Measurements from ENCODE around the gene CD58.
"Not testable (repeated sequence)": the region's sequence is repeated elsewhere in the genome, so short reads cannot be mapped to it uniquely, and the experiment has no call there.

CD58 gene, protein sequence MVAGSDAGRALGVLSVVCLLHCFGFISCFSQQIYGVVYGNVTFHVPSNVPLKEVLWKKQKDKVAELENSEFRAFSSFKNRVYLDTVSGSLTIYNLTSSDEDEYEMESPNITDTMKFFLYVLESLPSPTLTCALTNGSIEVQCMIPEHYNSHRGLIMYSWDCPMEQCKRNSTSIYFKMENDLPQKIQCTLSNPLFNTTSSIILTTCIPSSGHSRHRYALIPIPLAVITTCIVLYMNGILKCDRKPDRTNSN

DNA sequence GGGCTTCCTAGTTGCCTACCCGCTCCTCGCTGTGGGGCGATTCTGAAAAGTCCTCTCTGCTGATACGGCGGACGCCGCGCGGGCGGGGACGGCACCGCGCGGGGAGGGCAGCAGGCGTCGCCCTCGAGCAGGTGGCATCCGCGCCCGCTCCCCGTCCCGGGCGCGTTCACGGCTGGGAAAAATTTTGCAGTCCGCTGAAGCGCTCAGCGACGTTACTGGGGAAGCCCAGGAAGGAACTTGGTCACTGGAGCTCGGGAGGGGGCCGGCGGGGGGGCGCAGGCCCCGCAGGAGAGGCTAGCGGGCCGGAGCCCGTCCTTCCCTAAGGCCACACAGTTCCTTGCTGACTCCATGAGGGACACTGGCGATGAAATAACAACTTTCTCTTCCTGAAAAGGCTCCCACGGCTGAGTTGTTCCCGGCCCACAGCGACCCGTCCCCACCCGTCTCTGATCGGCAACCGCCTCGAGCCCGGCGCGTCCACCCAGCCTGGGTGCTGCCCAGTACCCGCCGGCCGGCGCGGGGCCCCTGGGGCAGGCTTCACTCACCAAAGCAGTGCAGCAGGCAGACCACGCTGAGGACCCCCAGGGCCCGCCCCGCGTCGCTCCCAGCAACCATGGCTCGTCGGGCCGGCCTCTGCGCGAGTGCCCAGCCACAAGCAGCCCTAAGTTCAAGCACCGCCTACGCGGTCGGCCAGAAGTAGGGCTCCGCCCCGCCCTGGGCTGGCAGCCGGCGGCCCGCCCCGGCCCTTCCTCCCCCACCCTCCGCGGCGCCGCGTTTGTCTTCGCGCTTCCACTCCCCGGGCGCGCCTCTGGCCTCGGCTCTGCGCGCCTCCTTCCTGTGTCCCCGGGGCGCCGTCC, at the start of gene CD58:
Gene CD58, minus strand, starts transcription at position 669 of the 857 bp plus-strand sequence. Its CDS starts 54 bp downstream, at position 615.
- peak; percentile 46 for DNase-seq

DNA sequence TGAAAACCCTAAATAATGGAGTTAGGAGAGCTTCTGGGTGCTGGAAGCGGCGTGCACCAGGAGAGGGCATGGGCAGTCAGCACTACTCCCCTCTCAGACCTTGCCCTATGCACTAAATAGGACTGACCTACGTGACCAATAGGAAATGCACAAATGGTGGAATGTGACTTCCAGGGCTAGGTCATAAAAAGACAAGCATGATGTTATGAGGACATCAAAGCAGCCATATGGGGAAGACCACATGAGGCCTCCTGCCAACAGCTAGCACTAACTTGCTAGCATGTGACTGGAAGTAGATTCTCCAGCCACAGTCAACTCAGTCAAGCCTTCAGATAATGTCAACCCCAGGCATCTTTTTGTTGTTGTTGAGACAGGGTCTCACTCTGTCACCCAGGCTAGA, 49.6 kb upstream of the CD58 start:
- DNase-seq: not testable (repeated sequence)

DNA sequence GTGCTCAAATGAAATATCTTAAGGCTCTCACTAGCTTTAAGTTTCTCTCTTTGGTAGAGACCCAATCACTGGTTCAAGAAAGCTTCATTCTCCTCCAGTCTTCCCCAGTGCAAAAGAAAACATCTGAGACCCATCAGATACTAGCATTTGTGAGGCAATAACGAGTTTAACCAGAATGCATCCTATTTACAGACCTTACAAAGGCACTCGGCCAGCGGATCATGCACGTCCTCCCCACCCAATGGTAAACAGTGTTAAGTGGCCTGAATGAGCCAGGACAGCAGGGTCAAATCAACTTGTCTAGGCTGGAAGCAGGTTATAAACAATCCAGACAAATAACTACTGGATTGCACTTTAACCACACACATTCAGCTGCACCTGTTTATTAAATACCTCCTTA, 48.3 kb upstream of the CD58 start:
- peak; percentile 64 for DNase-seq

DNA sequence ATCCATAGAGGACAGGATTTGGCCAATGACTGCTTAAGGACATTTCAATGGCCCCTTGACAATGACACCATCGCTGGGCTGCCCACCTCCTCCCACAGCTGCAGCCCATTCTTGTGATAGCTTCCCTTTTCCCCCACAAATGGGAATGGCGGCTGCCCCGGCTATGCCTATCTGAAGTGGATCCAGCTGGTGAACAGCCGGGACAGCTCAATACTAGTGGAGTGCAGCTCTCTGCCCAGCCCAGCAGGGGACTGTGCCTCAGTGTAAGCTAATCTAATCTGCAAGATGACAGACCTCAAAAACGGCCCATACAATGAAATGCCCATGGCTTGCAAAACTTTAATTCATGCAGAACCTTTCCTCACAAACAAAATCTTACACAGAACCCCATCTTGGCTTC, 47.0 kb upstream of the CD58 start:
- not testable (repeated sequence) for DNase-seq

DNA sequence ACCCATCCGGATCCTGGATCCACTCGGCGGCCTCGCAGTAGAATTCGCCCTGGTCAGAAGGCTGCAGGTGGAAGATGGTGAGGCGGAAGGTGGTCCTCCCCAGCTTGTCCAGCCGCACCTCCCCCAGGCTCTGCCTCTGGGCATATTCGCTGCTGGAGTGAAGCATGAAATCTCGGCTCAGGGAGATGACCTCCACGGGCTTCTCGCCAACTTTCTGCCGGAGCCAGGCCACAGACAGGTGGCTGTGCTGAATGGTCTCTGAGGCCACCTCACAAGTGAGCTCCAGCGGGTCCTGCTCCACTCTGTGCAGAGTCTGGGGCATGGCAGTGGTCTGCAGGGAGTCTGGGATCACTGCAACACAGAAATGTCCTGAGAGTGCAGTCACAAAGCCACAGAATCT, 43.0 kb upstream of the CD58 start:
- not testable (repeated sequence) for DNase-seq

DNA sequence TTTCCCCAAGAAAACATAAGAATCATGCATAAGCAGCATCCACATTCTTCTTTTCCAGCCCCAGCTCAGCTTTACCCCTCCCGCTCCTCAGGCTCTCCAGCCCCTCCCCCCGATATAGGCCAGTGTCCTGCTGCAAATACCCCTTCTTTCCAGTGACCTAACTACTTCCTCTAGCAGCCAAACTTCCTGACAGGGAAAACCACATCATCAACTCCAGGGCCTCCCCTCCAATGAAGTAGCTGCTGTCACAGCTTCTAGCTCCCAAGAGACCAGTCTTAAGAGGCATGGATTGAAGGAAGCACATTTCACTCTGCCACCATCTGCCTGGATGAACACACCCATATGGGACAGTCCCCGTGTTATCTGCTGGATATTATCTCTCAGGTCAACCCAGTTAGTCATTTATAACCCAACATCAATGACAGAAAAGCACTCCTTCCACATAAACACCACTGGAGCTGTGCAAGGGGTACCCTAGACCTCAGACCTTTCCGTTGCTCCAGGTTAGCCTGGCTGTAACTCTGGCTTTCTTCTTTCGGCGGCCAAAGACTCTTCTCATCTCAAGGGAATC, 39.1 kb upstream of the CD58 start:
- DNase-seq: not testable (repeated sequence)

DNA sequence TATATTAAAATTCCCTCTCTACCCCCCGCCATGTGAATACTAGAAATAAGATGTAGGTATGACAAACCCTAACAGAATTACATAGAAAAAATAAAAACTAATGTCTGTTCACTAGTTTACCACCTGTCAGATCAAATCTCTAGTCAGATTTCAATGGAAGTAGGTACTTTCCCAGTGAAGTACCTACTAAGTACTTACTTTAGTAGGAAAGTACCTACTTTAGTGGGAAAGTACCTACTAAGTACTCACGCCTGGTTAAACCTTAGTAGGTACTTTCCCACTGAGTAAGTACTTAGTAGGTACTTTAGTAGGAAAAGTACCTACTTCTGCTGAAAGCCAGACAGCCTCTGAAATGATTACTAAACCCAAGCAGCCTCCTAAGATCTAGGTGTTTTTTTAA, 38.0 kb upstream of the CD58 start:
- DNase-seq: not testable (repeated sequence)

DNA sequence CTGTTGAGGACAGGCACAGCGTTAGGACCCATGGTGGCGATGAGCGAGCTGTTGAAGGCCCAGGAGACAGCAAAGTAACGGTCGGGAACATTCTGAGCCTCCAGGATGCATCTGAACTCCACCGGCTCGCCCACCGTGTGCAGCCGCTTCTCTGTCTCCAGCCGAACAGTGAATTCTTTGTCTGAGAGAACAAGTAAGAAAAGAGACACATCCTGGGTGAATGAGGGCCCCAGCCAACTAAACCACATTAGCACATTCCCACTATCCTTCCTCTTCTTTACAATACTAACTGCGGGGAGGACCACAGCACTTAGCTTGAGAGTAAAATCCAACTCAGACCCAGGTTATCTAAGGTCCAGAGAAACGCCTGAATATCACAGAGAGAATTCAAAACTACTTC, 37.3 kb upstream of the CD58 start:
- DNase-seq: not testable (repeated sequence)

DNA sequence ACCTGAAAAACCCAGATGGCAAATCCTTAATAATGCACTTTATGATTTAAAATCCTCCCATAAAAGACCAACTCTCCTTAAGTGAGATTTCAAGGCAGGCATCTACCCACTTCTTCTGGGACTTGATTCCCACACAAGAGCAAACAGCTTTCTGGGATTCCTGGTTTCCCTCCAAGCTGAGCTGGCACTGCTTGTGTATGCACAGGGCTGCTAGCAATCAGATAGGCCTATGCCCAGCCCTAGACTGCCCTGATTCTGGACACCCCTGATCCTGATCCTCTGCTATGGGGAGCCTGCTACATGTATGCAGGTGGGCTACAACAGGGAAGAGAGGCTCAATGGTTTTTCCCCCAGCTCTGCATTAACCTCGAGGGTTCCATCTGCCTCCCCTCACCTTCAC, 36.6 kb upstream of the CD58 start:
- DNase-seq: not testable (repeated sequence)

DNA sequence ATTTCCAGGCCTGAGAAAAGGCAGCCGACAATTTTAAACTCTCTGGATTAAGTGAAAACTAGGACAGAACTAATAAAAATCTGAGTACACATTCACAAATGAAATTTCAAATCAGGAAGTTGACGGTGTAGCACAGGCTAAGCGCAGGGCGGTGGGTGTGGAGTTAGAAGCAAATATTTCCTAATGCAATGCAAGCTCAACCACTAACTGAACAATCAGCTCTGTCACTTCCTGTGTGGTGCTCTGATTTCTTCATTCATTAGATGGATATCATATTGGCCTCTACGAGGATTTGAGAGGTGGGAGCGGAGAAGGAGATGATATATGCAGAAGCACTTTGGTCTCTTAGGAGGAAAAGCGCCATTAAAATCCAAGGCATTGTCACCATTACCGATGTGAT, 35.2 kb upstream of the CD58 start:
- not testable (repeated sequence) for DNase-seq

DNA sequence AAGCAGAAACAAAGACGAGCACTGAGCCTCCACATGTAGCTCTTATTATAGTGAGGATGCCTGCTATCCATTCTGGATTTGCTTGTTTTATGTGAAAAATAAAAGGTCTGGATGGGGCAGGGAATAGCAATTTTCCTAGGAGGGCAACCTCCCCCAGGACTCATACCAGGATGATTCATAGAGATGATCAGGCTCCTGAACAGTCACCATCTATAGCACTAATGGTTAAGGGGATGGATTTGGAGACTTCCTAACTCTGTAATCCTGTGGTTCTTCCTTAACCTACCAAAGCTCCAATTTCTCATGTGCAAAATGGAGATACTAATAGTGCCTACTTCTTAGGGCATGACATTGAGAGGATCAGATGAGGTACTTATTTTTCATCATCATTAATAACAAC, 34.5 kb upstream of the CD58 start:
- DNase-seq: no peak

DNA sequence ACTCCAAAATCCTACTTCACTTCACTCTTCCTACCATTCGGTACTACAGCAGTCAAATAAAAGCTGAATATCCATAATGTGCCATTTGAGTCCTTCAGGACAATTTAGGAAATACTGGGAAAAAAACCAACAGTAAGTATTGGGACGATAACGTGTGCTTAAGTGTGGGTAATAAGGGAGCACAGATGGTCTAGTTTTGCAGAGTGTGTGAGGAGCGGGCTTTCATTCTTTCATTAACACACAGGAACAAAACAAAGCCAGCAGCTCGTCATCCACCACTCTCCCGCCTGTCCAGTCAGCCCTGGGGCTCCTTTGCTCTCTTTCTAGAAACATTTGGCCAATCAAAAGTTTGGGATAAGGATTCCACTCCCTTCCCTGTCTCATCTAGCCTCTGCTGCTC, 33.6 kb upstream of the CD58 start:
- not testable (repeated sequence) for DNase-seq

DNA sequence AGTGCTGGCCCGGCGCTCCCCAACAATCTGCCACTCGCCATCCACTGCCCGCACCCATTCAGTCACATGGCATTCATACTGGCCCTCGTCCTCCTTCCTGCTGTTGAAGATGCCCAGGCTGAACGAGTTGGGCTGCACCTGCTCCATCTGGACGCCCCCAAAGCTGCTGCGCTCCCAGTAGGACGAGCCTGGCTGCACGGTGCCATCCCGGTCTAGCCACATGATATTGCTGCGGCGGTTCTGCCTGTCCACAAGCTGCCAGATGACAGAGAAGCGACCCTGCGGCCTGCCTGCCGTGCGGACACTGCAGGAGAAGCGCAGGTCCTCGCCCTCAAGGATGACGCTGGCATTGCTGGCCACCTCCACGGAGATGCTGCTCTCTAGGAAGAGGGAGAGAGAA, 32.8 kb upstream of the CD58 start:
- not testable (repeated sequence) for DNase-seq

DNA sequence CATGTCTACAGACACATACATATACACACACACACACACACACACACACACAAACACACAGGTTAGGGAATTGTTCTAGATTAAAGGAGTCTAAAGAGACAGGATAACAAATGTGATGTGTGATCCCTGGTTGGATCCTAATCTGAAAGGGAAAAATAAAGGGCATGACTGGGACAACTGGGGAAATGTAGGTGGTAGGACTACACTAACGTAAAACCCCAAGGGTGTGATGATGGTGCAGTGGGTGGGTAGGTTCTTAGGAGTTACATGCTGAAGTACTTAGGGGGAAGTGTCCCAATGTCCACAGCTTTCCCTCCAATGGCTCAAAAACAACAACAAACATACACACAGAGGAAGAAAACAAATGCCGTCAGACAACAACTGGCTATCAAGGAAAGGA, 28.5 kb upstream of the CD58 start:
- not testable (repeated sequence) for DNase-seq

DNA sequence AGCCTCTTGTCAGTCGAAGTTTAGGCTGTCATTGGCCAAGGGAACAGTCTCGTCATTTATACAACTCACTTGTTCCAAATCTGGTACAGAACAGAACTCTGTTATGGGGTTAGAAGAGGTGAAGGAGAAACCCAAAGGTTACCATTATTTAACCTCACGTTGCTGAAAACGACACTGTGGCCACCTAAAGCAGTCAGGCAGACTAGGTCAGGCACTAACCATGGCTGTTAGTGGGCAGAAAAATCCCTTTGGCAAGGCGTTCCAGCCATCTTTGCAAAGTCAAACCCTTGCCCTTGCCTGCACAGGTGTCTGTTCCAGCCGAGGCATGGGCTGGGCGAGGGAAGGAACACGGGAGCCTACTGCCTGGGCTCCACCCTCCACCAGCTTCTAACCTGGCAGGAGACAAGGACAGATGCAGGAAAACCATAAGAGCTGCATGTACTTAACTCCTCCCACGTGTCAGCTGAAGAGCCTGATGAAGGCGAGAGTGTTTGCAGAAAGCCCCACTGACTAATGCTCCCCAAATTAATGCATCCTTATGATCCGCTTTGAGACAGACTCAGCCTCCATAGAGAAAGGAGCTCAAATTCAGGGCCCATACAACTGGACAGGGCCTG, 27.7 kb upstream of the CD58 start:
- DNase-seq: not testable (repeated sequence)

DNA sequence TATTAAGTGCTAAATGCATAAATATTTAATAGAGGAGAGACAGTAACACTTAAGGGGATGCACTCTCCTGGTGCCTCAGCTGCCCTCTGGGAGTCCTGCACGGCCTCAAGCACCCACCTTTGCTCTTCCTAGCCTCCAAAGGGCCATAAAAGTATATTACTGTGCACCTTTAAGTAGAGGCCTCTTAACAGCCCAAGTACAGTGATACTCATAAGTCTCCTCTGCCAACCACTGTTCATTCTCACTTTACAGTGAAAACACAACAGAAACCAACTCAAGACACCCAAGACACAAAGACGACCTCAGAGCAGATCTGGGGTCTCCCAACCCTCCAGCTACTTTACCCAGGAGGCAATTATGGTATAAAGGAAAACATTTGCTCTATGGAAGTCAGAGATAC, 26.6 kb upstream of the CD58 start:
- not testable (repeated sequence) for DNase-seq

DNA sequence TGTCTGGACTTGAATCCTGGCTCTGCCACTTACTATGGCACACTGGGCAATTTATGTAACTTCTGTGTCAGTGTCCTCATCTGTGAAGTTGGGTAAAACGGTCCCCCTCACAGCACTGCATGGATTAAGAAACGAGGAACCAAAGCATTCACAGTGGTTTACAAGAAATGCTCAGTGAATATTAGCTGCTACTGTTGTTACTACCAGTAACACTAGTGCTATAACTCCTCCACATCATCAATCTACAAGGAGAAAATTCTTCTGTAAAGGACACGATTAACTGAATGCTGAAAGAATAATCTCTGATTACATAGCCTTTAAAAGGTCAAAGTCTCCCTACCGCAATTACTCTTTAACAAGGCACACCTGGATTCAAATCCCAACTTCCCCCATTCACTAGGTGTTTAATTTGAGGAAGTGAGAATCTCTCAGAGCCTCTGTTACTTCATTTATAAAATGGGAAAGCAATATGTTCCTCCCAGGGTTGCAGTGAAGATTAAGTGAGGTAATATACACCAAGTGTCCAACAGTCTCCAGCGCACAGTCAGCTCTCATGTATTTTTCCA, 26.0 kb upstream of the CD58 start:
- not testable (repeated sequence) for DNase-seq

DNA sequence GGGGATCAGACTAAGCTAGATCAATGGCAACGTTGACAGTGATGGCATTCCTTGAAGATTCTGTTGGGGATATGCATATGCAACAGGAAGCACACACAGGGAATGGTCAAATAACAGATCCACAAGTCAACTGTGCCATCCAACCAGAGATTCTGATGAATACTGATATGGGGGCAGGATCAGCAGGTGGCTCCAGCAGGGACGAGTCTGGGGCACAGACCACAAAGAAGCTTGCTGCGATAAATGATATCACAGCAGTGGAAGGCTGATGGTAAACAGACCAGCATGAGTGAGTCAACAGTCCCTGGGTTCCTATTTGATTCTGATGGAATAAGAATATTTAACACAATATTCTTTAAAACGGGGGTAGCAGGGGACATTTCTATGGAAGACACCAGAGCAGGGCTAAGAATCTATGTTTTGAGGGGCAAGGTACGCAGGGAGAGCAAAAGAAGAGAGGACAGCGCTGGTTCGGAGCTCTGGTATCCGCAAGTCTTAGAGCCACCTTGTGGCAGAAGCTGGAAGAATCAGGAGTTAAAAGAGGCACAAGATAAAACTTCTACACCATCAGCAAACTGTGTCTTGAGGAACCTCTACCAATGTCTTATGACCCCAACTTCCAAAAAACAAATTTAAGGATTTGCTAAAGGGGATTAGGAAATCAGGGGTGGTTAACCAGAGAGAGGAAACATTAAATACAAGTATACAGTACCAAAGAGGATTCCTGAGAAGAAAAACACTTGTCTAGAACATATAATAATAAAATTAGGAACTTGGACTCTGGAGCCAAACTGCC, 25.3 kb upstream of the CD58 start:
- not testable (repeated sequence) for DNase-seq

DNA sequence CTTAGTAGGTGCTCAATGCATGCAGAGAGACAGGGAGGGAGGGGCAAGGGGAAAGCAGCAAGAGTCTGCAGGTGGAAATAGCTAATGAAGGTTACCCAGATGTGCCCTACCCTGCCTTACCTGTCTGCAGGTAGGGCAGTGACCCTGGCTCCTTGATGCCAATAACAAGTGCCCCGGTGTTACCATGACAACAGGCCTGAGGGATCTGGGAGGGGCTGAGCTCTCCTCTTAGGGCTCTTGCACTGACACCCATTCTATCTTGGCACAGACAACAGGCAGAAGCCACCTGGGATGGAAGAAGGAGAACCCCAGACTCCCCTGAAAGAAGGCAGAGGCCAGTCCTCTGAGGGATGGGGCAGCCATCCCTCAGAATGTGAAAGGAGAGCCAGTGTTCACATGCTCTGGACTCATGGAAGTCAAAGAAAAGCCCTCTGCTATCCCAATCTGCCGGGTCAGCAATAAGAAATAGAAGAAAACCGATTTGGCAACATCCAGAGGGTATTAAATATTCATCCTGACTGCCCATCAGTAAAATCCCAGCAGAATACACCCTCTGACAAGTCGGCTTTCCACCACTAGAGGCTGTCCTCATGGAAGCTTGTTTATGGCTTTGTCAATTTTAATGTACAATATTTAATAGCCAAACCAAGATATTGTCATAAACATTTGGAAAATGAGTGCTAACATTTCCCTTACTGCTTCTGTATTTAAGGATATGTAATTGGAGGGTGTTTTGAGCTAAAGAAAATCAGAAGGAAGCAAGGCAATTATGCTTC, 24.4 kb upstream of the CD58 start:
- not testable (repeated sequence) for DNase-seq

DNA sequence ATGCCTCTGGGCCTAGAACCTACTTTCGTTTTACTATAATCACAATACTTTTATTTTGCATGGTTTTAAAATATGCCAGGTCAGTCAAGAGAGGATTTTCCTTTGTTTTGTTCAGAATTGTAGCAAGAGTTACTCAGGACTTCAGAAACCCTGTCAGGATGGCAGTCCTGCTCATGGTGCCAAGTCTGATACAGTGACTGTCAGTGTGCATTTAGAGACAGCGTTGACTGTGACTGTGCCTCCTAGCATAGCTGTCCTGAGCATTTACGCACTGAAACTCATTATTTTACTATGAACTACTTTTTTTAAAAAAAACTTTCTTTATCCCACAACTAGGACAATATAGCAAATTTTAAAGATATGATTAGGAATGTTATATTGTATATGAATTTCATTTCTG, 23.2 kb upstream of the CD58 start:
- not testable (repeated sequence) for DNase-seq

DNA sequence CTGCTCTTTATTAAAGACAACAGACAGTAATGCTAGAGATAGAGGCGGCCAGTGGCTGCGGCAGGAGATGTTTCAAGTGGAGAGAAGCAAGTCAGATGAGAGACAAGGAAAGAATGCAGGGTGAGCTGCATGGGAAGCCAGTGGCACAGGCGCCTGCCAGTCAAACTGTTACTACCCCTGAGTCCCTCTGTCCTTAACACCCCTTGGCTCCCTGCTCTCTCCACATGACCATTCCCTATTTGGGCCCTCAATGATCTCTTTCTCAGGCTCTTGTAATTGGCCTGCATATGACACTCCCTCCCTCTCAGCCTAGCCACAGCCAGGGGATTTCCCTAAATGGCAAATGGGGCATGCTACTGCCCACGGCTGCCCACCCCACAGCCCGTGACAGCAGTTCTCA, 22.6 kb upstream of the CD58 start:
- not testable (repeated sequence) for DNase-seq
